ENCODE measurements around the gene PHACTR2.

The PHACTR2 gene

GRCh38 chr6:143823548-143823947, 145.8 kb downstream of the PHACTR2 start:
- H3K27ac ChIP-seq = no peak overlapping the region
- H3K36me3 ChIP-seq = peaks cover 0 to 11% (median 0%) of the 10 kb centered on the region in 3 donors
- H3K4me1 ChIP-seq = peaks cover 0 to 17% (median 2%) of the 10 kb centered on the region in 4 donors
- TF ChIP-seq CTCF (IDR thresholded peaks at IDR 0.05) = no peak
- no peaks in the 10 kb centered on the region for H3K9me3 ChIP-seq
- intact Hi-C loops (cut with DNase I; ENCODE audit: low total_unique reads) = no loop called here
- H3K27me3 ChIP-seq = no peaks in the 10 kb centered on the region
- no peak for DNase-seq
- H3K4me3 ChIP-seq = no peak overlapping the region

GRCh38 chr6:143828572-143828971, 150.8 kb downstream of the PHACTR2 start:
- Histone ChIP-seq H3K9me3 (no peaks in the 10 kb centered on the region), H3K27ac (no peak overlapping the region), H3K27me3 (no peaks in the 10 kb centered on the region), H3K4me1 (peaks cover 0 to 7% (median 0%) of the 10 kb centered on the region in 4 donors), H3K36me3 (no peaks in the 10 kb centered on the region), H3K4me3 (no peak overlapping the region)
- intact Hi-C loops (cut with DNase I; ENCODE audit: low total_unique reads) = no loop called here
- no peak for TF ChIP-seq CTCF (IDR thresholded peaks at IDR 0.05)
- DNase-seq = no peak

- no peak for DNase-seq
- Histone ChIP-seq H3K36me3 (no peaks in the 10 kb centered on the region), H3K27me3 (no peaks in the 10 kb centered on the region), H3K9me3 (no peaks in the 10 kb centered on the region), H3K4me1 (peaks cover 0 to 14% (median 6%) of the 10 kb centered on the region in 4 donors), H3K27ac (no peak overlapping the region), H3K4me3 (no peak overlapping the region)
- intact Hi-C loops (cut with DNase I; ENCODE audit: low total_unique reads) = no loop called here
- no peak for TF ChIP-seq CTCF (IDR thresholded peaks at IDR 0.05)
These were observed 158.4 kb downstream of the PHACTR2 start for GRCh38 chr6:143836150-143836549.

GRCh38 chr6:143838395-143838794, 160.6 kb downstream of the PHACTR2 start:
- TF ChIP-seq CTCF (IDR thresholded peaks at IDR 0.05) = no peak
- Histone ChIP-seq H3K36me3 (no peaks in the 10 kb centered on the region), H3K9me3 (no peaks in the 10 kb centered on the region), H3K27me3 (no peaks in the 10 kb centered on the region), H3K4me1 (peaks cover 0 to 20% (median 8%) of the 10 kb centered on the region in 4 donors), H3K4me3 (no peak overlapping the region), H3K27ac (peak overlapping the region; percentile 29 to 51)
- DNase-seq = no peak
- intact Hi-C loops (cut with DNase I; ENCODE audit: low total_unique reads) = no loop called here

- H3K36me3 ChIP-seq = no peaks in the 10 kb centered on the region
- H3K27me3 ChIP-seq = no peaks in the 10 kb centered on the region
- H3K27ac ChIP-seq = peak overlapping the region; percentile 29 to 51
- peaks cover 0 to 27% (median 13%) of the 10 kb centered on the region in 4 donors for H3K4me1 ChIP-seq
- no peaks in the 10 kb centered on the region for H3K9me3 ChIP-seq
- no peak overlapping the region for H3K4me3 ChIP-seq
- no peak for TF ChIP-seq CTCF (IDR thresholded peaks at IDR 0.05)
- no peak for DNase-seq
- intact Hi-C loops (cut with DNase I; ENCODE audit: low total_unique reads) = no loop called here
These were observed 161.4 kb downstream of the PHACTR2 start for GRCh38 chr6:143839196-143839595.
